Cardiac fibroblast (primary cell): ENCODE data around the gene PPIA.
"Not testable (repeated sequence)": the region's sequence is repeated elsewhere in the genome, so short reads cannot be mapped to it uniquely, and the experiment has no call there.

Experiments
- DNase-seq, 2 donors: peaks; one replicate each; pipeline versions ENCODE4 v3.0.0 to v3.0.0-alpha.2; 2010; ENCODE audit warnings: low read depth in 2 of 2
- H3K4me3 ChIP-seq, 2 donors: replicated peaks in 1 of 2; 1 replicate in 1 of 2; 2 replicates in 1 of 2; pipeline ENCODE4 v1.5.1; 2011; ENCODE audit warnings: low read depth in 2 of 2, low read length in 2 of 2, mild to moderate bottlenecking in 2 of 2, moderate library complexity in 1 of 2
- CTCF ChIP-seq: IDR thresholded peaks from one replicate; pipeline ENCODE4 v1.5.1; 2011; ENCODE audit warnings: low read depth, mild to moderate bottlenecking, low read length, inconsistent platforms

The PPIA gene

GRCh38 chr7:44775383-44776107 is 20.9 kb upstream of the PPIA start:
- no peak for TF ChIP-seq CTCF
- H3K4me3 ChIP-seq, result no peak overlapping the region
- DNase-seq, result no peak

- no peak overlapping the region for H3K4me3 ChIP-seq
- TF ChIP-seq CTCF, result no peak
Observed at GRCh38 chr7:44776211-44776610, 20.3 kb upstream of the PPIA start.

GRCh38 chr7:44782460-44782859 is 14.0 kb upstream of the PPIA start:
- TF ChIP-seq CTCF, result no peak
- H3K4me3 ChIP-seq, result no peak overlapping the region
- DNase-seq, result no peak

More at GRCh38 chr7:44776211-44776610, 20.3 kb upstream of the PPIA start:
- no peak for DNase-seq

GRCh38 chr7:44783407-44783806 is 13.1 kb upstream of the PPIA start:
- DNase-seq, result no peak
- TF ChIP-seq CTCF, result no peak
- no peak overlapping the region for H3K4me3 ChIP-seq

GRCh38 chr7:44784364-44784763 is 12.1 kb upstream of the PPIA start:
- no peak for TF ChIP-seq CTCF
- no peak for DNase-seq
- no peak overlapping the region for H3K4me3 ChIP-seq

GRCh38 chr7:44785218-44785617 is 11.3 kb upstream of the PPIA start:
- not testable (repeated sequence) for H3K4me3 ChIP-seq, DNase-seq

GRCh38 chr7:44787041-44787440 is 9.4 kb upstream of the PPIA start:
- no peak for TF ChIP-seq CTCF
- no peak for DNase-seq
- H3K4me3 ChIP-seq, result no peak overlapping the region
